Activated T-cell treated with anti-CD3 and anti-CD28 coated beads, Interleukin-2, amount 50 U/mL, for 72 hours (primary cell): Measurements from ENCODE around the gene SERPINH1. TPM values are rescaled to one million over a fixed set of nuclear protein-coding genes. Genes with fewer than 3 reads are reported as not detected.
A peak's percentile ranks its signal among the peaks of the same experiment; 100 is the strongest.
"Not testable (repeated sequence)": the region's sequence is repeated elsewhere in the genome, so short reads cannot be mapped to it uniquely, and the experiment has no call there.

Experiments used
- ATAC-seq, 2 donors: fragments of 150-1000 bp; cut with Tn5 transposase; replicated peaks in 1 of 2; 2 replicates each; pipeline ENCODE4 v1.10.0; 2021; ENCODE audit warnings: moderate library complexity in 2 of 2, mild to moderate bottlenecking in 1 of 2
- DNase-seq, 2 donors: peaks; one replicate each; pipeline ENCODE4 v3.0.0; 2021 to 2022; ENCODE audit warnings: mixed read lengths in 1 of 2
- H3K27ac Mint-ChIP-seq: one replicate; pipeline ENCODE4 v1.8.0; 2022; ENCODE audit warnings: mild to moderate bottlenecking, moderate library complexity, mixed read lengths
- H3K27me3 Mint-ChIP-seq: one replicate; pipeline ENCODE4 v1.8.0; 2022; ENCODE audit warnings: low read depth, mixed read lengths
- H3K36me3 Mint-ChIP-seq, 2 donors: one replicate each; pipeline ENCODE4 v1.8.0; 2022; ENCODE audit warnings: mixed read lengths in 2 of 2, mild to moderate bottlenecking in 1 of 2; ENCODE audit not compliant: insufficient read depth in 2 of 2
- H3K4me1 Mint-ChIP-seq: one replicate; pipeline ENCODE4 v1.8.0; 2022; ENCODE audit warnings: low read depth, mixed read lengths
- H3K4me3 Mint-ChIP-seq, 2 donors: one replicate each; pipeline ENCODE4 v1.8.0; 2022; ENCODE audit warnings: mild to moderate bottlenecking in 2 of 2, mixed read lengths in 2 of 2, moderate library complexity in 2 of 2
- H3K9me3 Mint-ChIP-seq, 2 donors: one replicate each; pipeline ENCODE4 v1.8.0; 2022; ENCODE audit warnings: mixed read lengths in 2 of 2
- total RNA-seq, 2 donors: library from RNA; stranded (reverse); gene quantifications; one replicate each; pipeline ENCODE4 v1.2.3, GENCODE V29; 2022

SERPINH1 gene
- total RNA-seq, 2 donors from 2014 or later = 17.3 to 20.4 TPM

GRCh38 chr11:75579841-75580240 lies 17.8 kb downstream of the SERPINH1 start:
- Mint-ChIP-seq H3K27me3 (peaks cover 13% of the 10 kb centered on the region), H3K4me1 (peaks cover 24% of the 10 kb centered on the region), H3K9me3 (no peaks in the 10 kb centered on the region), H3K36me3 (no peaks in the 10 kb centered on the region), H3K27ac (no peak overlapping the region), H3K4me3 (no peak overlapping the region)
- ATAC-seq (no peak), DNase-seq (no peak)

- ATAC-seq (peak; percentile 6 to 16), DNase-seq (no peak)
- Mint-ChIP-seq H3K9me3 (no peaks in the 10 kb centered on the region), H3K4me1 (peaks cover 24% of the 10 kb centered on the region), H3K36me3 (no peaks in the 10 kb centered on the region), H3K4me3 (peak overlapping the region; percentile 71 to 77), H3K27me3 (peaks cover 22% of the 10 kb centered on the region), H3K27ac (no peak overlapping the region)
Measured at GRCh38 chr11:75582506-75582894, 20.4 kb downstream of the SERPINH1 start.

GRCh38 chr11:75582895-75583717 lies 21.1 kb downstream of the SERPINH1 start:
- peak; percentile 58 to 68 for DNase-seq
- no peaks in the 10 kb centered on the region for H3K36me3 Mint-ChIP-seq

GRCh38 chr11:75583718-75584658 lies 21.9 kb downstream of the SERPINH1 start:
- ATAC-seq (peak; percentile 16 to 29), DNase-seq (no peak)
- Mint-ChIP-seq H3K4me1 (peaks cover 24% of the 10 kb centered on the region), H3K27ac (no peak overlapping the region), H3K9me3 (no peaks in the 10 kb centered on the region), H3K4me3 (peak overlapping the region; percentile 36 to 76), H3K27me3 (peaks cover 22% of the 10 kb centered on the region), H3K36me3 (no peaks in the 10 kb centered on the region)

More at GRCh38 chr11:75582895-75583717, 21.1 kb downstream of the SERPINH1 start:
- peak; percentile 81 to 87 for ATAC-seq
- Mint-ChIP-seq H3K9me3 (no peaks in the 10 kb centered on the region), H3K4me1 (peaks cover 24% of the 10 kb centered on the region), H3K4me3 (peak overlapping the region; percentile 71 to 77), H3K27ac (no peak overlapping the region), H3K27me3 (peaks cover 22% of the 10 kb centered on the region)

GRCh38 chr11:75584659-75585292 lies 22.7 kb downstream of the SERPINH1 start:
- not testable (repeated sequence) for H3K36me3 Mint-ChIP-seq, DNase-seq, H3K27ac Mint-ChIP-seq, ATAC-seq, H3K9me3 Mint-ChIP-seq
- Mint-ChIP-seq H3K27me3 (peaks cover 22% of the 10 kb centered on the region), H3K4me3 (peak overlapping the region in 1 of 2 donors; percentile 76), H3K4me1 (peaks cover 24% of the 10 kb centered on the region)

GRCh38 chr11:75585293-75585670 lies 23.2 kb downstream of the SERPINH1 start:
- DNase-seq (no peak), ATAC-seq (no peak)
- H3K27me3 Mint-ChIP-seq = peaks cover 22% of the 10 kb centered on the region
- no peaks in the 10 kb centered on the region for H3K36me3 Mint-ChIP-seq
- no peak overlapping the region for H3K27ac Mint-ChIP-seq
- H3K4me3 Mint-ChIP-seq = no peak overlapping the region
- peaks cover 24% of the 10 kb centered on the region for H3K4me1 Mint-ChIP-seq
- no peaks in the 10 kb centered on the region for H3K9me3 Mint-ChIP-seq

GRCh38 chr11:75586395-75586794 lies 24.3 kb downstream of the SERPINH1 start:
- H3K36me3 Mint-ChIP-seq = no peaks in the 10 kb centered on the region
- peaks cover 22% of the 10 kb centered on the region for H3K27me3 Mint-ChIP-seq
- H3K4me1 Mint-ChIP-seq = peaks cover 22% of the 10 kb centered on the region
- H3K9me3 Mint-ChIP-seq = no peaks in the 10 kb centered on the region
- H3K27ac Mint-ChIP-seq = no peak overlapping the region
- ATAC-seq (no peak), DNase-seq (no peak)
- H3K4me3 Mint-ChIP-seq = no peak overlapping the region

GRCh38 chr11:75588051-75588481 lies 26.0 kb downstream of the SERPINH1 start:
- ATAC-seq (no peak), DNase-seq (no peak)
- Mint-ChIP-seq H3K36me3 (no peaks in the 10 kb centered on the region), H3K27me3 (peaks cover 19% of the 10 kb centered on the region), H3K9me3 (no peaks in the 10 kb centered on the region), H3K27ac (no peak overlapping the region), H3K4me3 (no peak overlapping the region), H3K4me1 (peaks cover 6% of the 10 kb centered on the region)

- no peaks in the 10 kb centered on the region for H3K36me3 Mint-ChIP-seq
Measured at GRCh38 chr11:75589051-75589450, 27.0 kb downstream of the SERPINH1 start.

GRCh38 chr11:75589933-75590332 lies 27.9 kb downstream of the SERPINH1 start:
- no peaks in the 10 kb centered on the region for H3K9me3 Mint-ChIP-seq
- no peak for ATAC-seq

More at GRCh38 chr11:75589051-75589450, 27.0 kb downstream of the SERPINH1 start:
- peaks cover 3% of the 10 kb centered on the region for H3K4me1 Mint-ChIP-seq
- H3K9me3 Mint-ChIP-seq = no peaks in the 10 kb centered on the region
- no peak overlapping the region for H3K27ac Mint-ChIP-seq
- peaks cover 21% of the 10 kb centered on the region for H3K27me3 Mint-ChIP-seq
- H3K4me3 Mint-ChIP-seq = no peak overlapping the region
- ATAC-seq (no peak), DNase-seq (no peak)

GRCh38 chr11:75591371-75591770 lies 29.3 kb downstream of the SERPINH1 start:
- DNase-seq = no peak
- ATAC-seq = no peak
- no peaks in the 10 kb centered on the region for H3K9me3 Mint-ChIP-seq
- H3K4me3 Mint-ChIP-seq = no peak overlapping the region
- H3K4me1 Mint-ChIP-seq = no peaks in the 10 kb centered on the region
- H3K36me3 Mint-ChIP-seq = no peaks in the 10 kb centered on the region
- H3K27ac Mint-ChIP-seq = no peak overlapping the region
- H3K27me3 Mint-ChIP-seq = peaks cover 24% of the 10 kb centered on the region

More at GRCh38 chr11:75589933-75590332, 27.9 kb downstream of the SERPINH1 start:
- H3K4me1 Mint-ChIP-seq = no peaks in the 10 kb centered on the region
- H3K27ac Mint-ChIP-seq = no peak overlapping the region
- no peak overlapping the region for H3K4me3 Mint-ChIP-seq
- no peak for DNase-seq
- H3K36me3 Mint-ChIP-seq = no peaks in the 10 kb centered on the region
- peaks cover 20% of the 10 kb centered on the region for H3K27me3 Mint-ChIP-seq

- H3K9me3 Mint-ChIP-seq = no peaks in the 10 kb centered on the region
Measured at GRCh38 chr11:75591966-75592365, 29.9 kb downstream of the SERPINH1 start.

More at GRCh38 chr11:75591966-75592365, 29.9 kb downstream of the SERPINH1 start:
- no peaks in the 10 kb centered on the region for H3K36me3 Mint-ChIP-seq
- no peak overlapping the region for H3K27ac Mint-ChIP-seq
- H3K4me1 Mint-ChIP-seq = no peaks in the 10 kb centered on the region
- ATAC-seq = no peak
- no peak overlapping the region for H3K4me3 Mint-ChIP-seq
- no peak for DNase-seq
- H3K27me3 Mint-ChIP-seq = peaks cover 24% of the 10 kb centered on the region
